ENCODE results near the gene INPP5D.

DNA sequence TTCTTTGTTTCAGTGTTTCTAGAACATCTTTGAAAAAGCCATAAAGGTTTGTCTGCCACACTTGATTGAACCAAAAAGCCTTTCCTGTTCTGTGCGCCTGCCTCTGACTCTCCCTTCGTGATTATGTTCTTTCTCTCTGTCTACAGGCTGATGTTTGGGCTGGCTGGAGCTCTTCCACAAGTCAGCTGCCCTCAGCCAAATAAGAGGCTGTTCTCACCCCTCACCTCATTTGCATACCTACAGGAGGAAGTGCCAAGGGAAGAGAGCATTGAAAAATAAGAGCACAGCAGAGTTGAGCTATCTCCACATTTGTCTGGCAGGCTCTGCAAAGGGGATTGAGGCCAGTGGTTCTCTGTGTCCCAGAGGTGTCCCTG, 15.8 kb downstream of the INPP5D start:
- TF ChIP-seq, protein P1, sequence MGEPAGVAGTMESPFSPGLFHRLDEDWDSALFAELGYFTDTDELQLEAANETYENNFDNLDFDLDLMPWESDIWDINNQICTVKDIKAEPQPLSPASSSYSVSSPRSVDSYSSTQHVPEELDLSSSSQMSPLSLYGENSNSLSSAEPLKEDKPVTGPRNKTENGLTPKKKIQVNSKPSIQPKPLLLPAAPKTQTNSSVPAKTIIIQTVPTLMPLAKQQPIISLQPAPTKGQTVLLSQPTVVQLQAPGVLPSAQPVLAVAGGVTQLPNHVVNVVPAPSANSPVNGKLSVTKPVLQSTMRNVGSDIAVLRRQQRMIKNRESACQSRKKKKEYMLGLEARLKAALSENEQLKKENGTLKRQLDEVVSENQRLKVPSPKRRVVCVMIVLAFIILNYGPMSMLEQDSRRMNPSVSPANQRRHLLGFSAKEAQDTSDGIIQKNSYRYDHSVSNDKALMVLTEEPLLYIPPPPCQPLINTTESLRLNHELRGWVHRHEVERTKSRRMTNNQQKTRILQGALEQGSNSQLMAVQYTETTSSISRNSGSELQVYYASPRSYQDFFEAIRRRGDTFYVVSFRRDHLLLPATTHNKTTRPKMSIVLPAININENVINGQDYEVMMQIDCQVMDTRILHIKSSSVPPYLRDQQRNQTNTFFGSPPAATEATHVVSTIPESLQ (CRISPR knock-in tag; IDR thresholded peaks at IDR 0.05), result no peak
- TF ChIP-seq, protein P2, sequence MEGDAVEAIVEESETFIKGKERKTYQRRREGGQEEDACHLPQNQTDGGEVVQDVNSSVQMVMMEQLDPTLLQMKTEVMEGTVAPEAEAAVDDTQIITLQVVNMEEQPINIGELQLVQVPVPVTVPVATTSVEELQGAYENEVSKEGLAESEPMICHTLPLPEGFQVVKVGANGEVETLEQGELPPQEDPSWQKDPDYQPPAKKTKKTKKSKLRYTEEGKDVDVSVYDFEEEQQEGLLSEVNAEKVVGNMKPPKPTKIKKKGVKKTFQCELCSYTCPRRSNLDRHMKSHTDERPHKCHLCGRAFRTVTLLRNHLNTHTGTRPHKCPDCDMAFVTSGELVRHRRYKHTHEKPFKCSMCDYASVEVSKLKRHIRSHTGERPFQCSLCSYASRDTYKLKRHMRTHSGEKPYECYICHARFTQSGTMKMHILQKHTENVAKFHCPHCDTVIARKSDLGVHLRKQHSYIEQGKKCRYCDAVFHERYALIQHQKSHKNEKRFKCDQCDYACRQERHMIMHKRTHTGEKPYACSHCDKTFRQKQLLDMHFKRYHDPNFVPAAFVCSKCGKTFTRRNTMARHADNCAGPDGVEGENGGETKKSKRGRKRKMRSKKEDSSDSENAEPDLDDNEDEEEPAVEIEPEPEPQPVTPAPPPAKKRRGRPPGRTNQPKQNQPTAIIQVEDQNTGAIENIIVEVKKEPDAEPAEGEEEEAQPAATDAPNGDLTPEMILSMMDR (IDR thresholded peaks at IDR 0.05), result no peak
- TF ChIP-seq, protein P3, sequence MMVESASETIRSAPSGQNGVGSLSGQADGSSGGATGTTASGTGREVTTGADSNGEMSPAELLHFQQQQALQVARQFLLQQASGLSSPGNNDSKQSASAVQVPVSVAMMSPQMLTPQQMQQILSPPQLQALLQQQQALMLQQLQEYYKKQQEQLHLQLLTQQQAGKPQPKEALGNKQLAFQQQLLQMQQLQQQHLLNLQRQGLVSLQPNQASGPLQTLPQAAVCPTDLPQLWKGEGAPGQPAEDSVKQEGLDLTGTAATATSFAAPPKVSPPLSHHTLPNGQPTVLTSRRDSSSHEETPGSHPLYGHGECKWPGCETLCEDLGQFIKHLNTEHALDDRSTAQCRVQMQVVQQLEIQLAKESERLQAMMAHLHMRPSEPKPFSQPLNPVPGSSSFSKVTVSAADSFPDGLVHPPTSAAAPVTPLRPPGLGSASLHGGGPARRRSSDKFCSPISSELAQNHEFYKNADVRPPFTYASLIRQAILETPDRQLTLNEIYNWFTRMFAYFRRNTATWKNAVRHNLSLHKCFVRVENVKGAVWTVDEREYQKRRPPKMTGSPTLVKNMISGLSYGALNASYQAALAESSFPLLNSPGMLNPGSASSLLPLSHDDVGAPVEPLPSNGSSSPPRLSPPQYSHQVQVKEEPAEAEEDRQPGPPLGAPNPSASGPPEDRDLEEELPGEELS (CRISPR knock-in tag; IDR thresholded peaks at IDR 0.05), result no peak
- TF ChIP-seq, protein P4, sequence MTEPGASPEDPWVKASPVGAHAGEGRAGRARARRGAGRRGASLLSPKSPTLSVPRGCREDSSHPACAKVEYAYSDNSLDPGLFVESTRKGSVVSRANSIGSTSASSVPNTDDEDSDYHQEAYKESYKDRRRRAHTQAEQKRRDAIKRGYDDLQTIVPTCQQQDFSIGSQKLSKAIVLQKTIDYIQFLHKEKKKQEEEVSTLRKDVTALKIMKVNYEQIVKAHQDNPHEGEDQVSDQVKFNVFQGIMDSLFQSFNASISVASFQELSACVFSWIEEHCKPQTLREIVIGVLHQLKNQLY (CRISPR knock-in tag; IDR thresholded peaks at IDR 0.05), result no peak
- TF ChIP-seq NR2C2 (CRISPR knock-in tag; IDR thresholded peaks at IDR 0.05) (no peak), ZBTB21 (CRISPR knock-in tag; IDR thresholded peaks at IDR 0.05; ENCODE audit: borderline replicate concordance) (no peak), SMAD3 (CRISPR knock-in tag; IDR thresholded peaks at IDR 0.05; ENCODE audit: borderline replicate concordance) (no peak), SMAD4 (CRISPR knock-in tag; IDR thresholded peaks at IDR 0.05) (no peak)
- TF ChIP-seq, protein P5, sequence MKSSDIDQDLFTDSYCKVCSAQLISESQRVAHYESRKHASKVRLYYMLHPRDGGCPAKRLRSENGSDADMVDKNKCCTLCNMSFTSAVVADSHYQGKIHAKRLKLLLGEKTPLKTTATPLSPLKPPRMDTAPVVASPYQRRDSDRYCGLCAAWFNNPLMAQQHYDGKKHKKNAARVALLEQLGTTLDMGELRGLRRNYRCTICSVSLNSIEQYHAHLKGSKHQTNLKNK (CRISPR knock-in tag; IDR thresholded peaks at IDR 0.05), result no peak

Measured in WTC11 (cell line).